ENCODE measurements around the gene DYNLT4. TPM values are rescaled to one million over a fixed set of nuclear protein-coding genes. Genes with fewer than 3 reads are reported as not detected.
"Not testable (repeated sequence)": the region's sequence is repeated elsewhere in the genome, so short reads cannot be mapped to it uniquely, and the experiment has no call there.

DYNLT4 gene
- total and polyA plus RNA-seq, 2 donors: 0.09 TPM

- H3K27ac ChIP-seq (ENCODE audit: low read depth in 1 of 2, low read length in 1 of 2): no peak overlapping the region
- 90% methylated on average over 13 of the region's 13 CpGs for WGBS
- peaks cover 37 to 53% of the 10 kb centered on the region in 2 donors for H3K36me3 ChIP-seq (ENCODE audit: control insufficient read depth in 2 of 2, insufficient read depth in 2 of 2, low read length in 1 of 2)
Observed at GRCh38 chr1:44777969-44778635, 29.0 kb downstream of the DYNLT4 start.

GRCh38 chr1:44777547-44777946, 29.6 kb downstream of the DYNLT4 start:
- H3K9me3 ChIP-seq (ENCODE audit: control insufficient read depth in 2 of 2, insufficient read depth in 1 of 2, low read length in 1 of 2): no peaks in the 10 kb centered on the region
- H3K27me3 ChIP-seq (ENCODE audit: control insufficient read depth in 2 of 2, insufficient read depth in 1 of 2, low read length in 1 of 2): no peaks in the 10 kb centered on the region
- DNase-seq (ENCODE audit: low read depth in 6 of 9, low spot score in 9 of 9): no peak
- WGBS: 96% methylated on average over 14 of the region's 14 CpGs
- H3K4me3 ChIP-seq (ENCODE audit: low read length in 2 of 2): no peak overlapping the region
- no peak overlapping the region for H3K27ac ChIP-seq (ENCODE audit: low read depth in 1 of 2, low read length in 1 of 2)
- peaks cover 12 to 30% of the 10 kb centered on the region in 2 donors for H3K4me1 ChIP-seq (ENCODE audit: control insufficient read depth in 2 of 2, insufficient read depth in 2 of 2, low read length in 2 of 2)
- H3K36me3 ChIP-seq (ENCODE audit: control insufficient read depth in 2 of 2, insufficient read depth in 2 of 2, low read length in 1 of 2): peaks cover 37 to 53% of the 10 kb centered on the region in 2 donors

More at GRCh38 chr1:44777969-44778635, 29.0 kb downstream of the DYNLT4 start:
- Histone ChIP-seq H3K9me3 (ENCODE audit: control insufficient read depth in 2 of 2, insufficient read depth in 1 of 2, low read length in 1 of 2) (no peaks in the 10 kb centered on the region), H3K27me3 (ENCODE audit: control insufficient read depth in 2 of 2, insufficient read depth in 1 of 2, low read length in 1 of 2) (no peaks in the 10 kb centered on the region), H3K4me3 (ENCODE audit: low read length in 2 of 2) (no peak overlapping the region), H3K4me1 (ENCODE audit: control insufficient read depth in 2 of 2, insufficient read depth in 2 of 2, low read length in 2 of 2) (peaks cover 12 to 30% of the 10 kb centered on the region in 2 donors)
- no peak for DNase-seq (ENCODE audit: low read depth in 6 of 9, low spot score in 9 of 9)

GRCh38 chr1:44776730-44777068, 30.5 kb downstream of the DYNLT4 start:
- H3K36me3 ChIP-seq (ENCODE audit: control insufficient read depth in 2 of 2, insufficient read depth in 2 of 2, low read length in 1 of 2): peaks cover 37 to 48% of the 10 kb centered on the region in 2 donors
- H3K9me3 ChIP-seq (ENCODE audit: control insufficient read depth in 2 of 2, insufficient read depth in 1 of 2, low read length in 1 of 2): no peaks in the 10 kb centered on the region
- peaks cover 12 to 30% of the 10 kb centered on the region in 2 donors for H3K4me1 ChIP-seq (ENCODE audit: control insufficient read depth in 2 of 2, insufficient read depth in 2 of 2, low read length in 2 of 2)

GRCh38 chr1:44775930-44776729, 31.0 kb downstream of the DYNLT4 start:
- H3K36me3 ChIP-seq (ENCODE audit: control insufficient read depth in 2 of 2, insufficient read depth in 2 of 2, low read length in 1 of 2): peaks cover 33 to 44% of the 10 kb centered on the region in 2 donors
- no peaks in the 10 kb centered on the region for H3K27me3 ChIP-seq (ENCODE audit: control insufficient read depth in 2 of 2, insufficient read depth in 1 of 2, low read length in 1 of 2)
- H3K4me3 ChIP-seq (ENCODE audit: low read length in 2 of 2): peak overlapping the region; percentile 73 to 87
- peaks cover 12 to 30% of the 10 kb centered on the region in 2 donors for H3K4me1 ChIP-seq (ENCODE audit: control insufficient read depth in 2 of 2, insufficient read depth in 2 of 2, low read length in 2 of 2)
- DNase-seq (ENCODE audit: low read depth in 6 of 9, low spot score in 9 of 9): no peak
- H3K9me3 ChIP-seq (ENCODE audit: control insufficient read depth in 2 of 2, insufficient read depth in 1 of 2, low read length in 1 of 2): no peaks in the 10 kb centered on the region
- WGBS: 10% methylated on average over 36 of the region's 36 CpGs
- peak overlapping the region; percentile 91 to 96 for H3K27ac ChIP-seq (ENCODE audit: low read depth in 1 of 2, low read length in 1 of 2)

More at GRCh38 chr1:44776730-44777068, 30.5 kb downstream of the DYNLT4 start:
- no peak for DNase-seq (ENCODE audit: low read depth in 6 of 9, low spot score in 9 of 9)
- 78% methylated on average over 12 of the region's 12 CpGs for WGBS
- peak overlapping the region; percentile 73 to 87 for H3K4me3 ChIP-seq (ENCODE audit: low read length in 2 of 2)
- no peaks in the 10 kb centered on the region for H3K27me3 ChIP-seq (ENCODE audit: control insufficient read depth in 2 of 2, insufficient read depth in 1 of 2, low read length in 1 of 2)
- H3K27ac ChIP-seq (ENCODE audit: low read depth in 1 of 2, low read length in 1 of 2): peak overlapping the region; percentile 64 to 91

GRCh38 chr1:44775078-44775929, 31.8 kb downstream of the DYNLT4 start, which contains the start of gene RPS8:
Gene RPS8 (plus strand): TSS chr1:44775540. CDS start chr1:44775597, 57 bp downstream.
- peak within 1 kb of the TSS; percentile 91 to 96 for H3K27ac ChIP-seq (ENCODE audit: low read depth in 1 of 2, low read length in 1 of 2)
- peaks cover 12 to 30% of the 10 kb centered on the region in 2 donors for H3K4me1 ChIP-seq (ENCODE audit: control insufficient read depth in 2 of 2, insufficient read depth in 2 of 2, low read length in 2 of 2)
- under 1% methylated on average over 65 of the region's 65 CpGs for WGBS
- no peaks in the 10 kb centered on the region for H3K9me3 ChIP-seq (ENCODE audit: control insufficient read depth in 2 of 2, insufficient read depth in 1 of 2, low read length in 1 of 2)
- peak; percentile 82 to 97 (median 89) for DNase-seq (ENCODE audit: low read depth in 6 of 9, low spot score in 9 of 9)
- no peaks in the 10 kb centered on the region for H3K27me3 ChIP-seq (ENCODE audit: control insufficient read depth in 2 of 2, insufficient read depth in 1 of 2, low read length in 1 of 2)
- peak within 1 kb of the TSS; percentile 73 to 87 for H3K4me3 ChIP-seq (ENCODE audit: low read length in 2 of 2)
- H3K36me3 ChIP-seq (ENCODE audit: control insufficient read depth in 2 of 2, insufficient read depth in 2 of 2, low read length in 1 of 2): peaks cover 26 to 37% of the 10 kb centered on the region in 2 donors

- H3K27ac ChIP-seq (ENCODE audit: low read depth in 1 of 2, low read length in 1 of 2); H3K4me1 ChIP-seq (ENCODE audit: control insufficient read depth in 2 of 2, insufficient read depth in 2 of 2, low read length in 2 of 2); H3K4me3 ChIP-seq (ENCODE audit: low read length in 2 of 2); DNase-seq (ENCODE audit: low read depth in 6 of 9, low spot score in 9 of 9); H3K9me3 ChIP-seq (ENCODE audit: control insufficient read depth in 2 of 2, insufficient read depth in 1 of 2, low read length in 1 of 2); H3K27me3 ChIP-seq (ENCODE audit: control insufficient read depth in 2 of 2, insufficient read depth in 1 of 2, low read length in 1 of 2): not testable (repeated sequence)
- WGBS: 99% methylated on average over 6 of the region's 6 CpGs
- H3K36me3 ChIP-seq (ENCODE audit: control insufficient read depth in 2 of 2, insufficient read depth in 2 of 2, low read length in 1 of 2): peaks cover 50 to 55% of the 10 kb centered on the region in 2 donors
Observed at GRCh38 chr1:44766421-44766820, 40.7 kb downstream of the DYNLT4 start.

- Histone ChIP-seq H3K9me3 (ENCODE audit: control insufficient read depth in 2 of 2, insufficient read depth in 1 of 2, low read length in 1 of 2) (no peaks in the 10 kb centered on the region), H3K36me3 (ENCODE audit: control insufficient read depth in 2 of 2, insufficient read depth in 2 of 2, low read length in 1 of 2) (peaks cover 77 to 89% of the 10 kb centered on the region in 2 donors), H3K4me1 (ENCODE audit: control insufficient read depth in 2 of 2, insufficient read depth in 2 of 2, low read length in 2 of 2) (no peaks in the 10 kb centered on the region), H3K4me3 (ENCODE audit: low read length in 2 of 2) (no peak overlapping the region), H3K27ac (ENCODE audit: low read depth in 1 of 2, low read length in 1 of 2) (no peak overlapping the region), H3K27me3 (ENCODE audit: control insufficient read depth in 2 of 2, insufficient read depth in 1 of 2, low read length in 1 of 2) (no peaks in the 10 kb centered on the region)
- DNase-seq (ENCODE audit: low read depth in 6 of 9, low spot score in 9 of 9): no peak
- 98% methylated on average over 3 of the region's 3 CpGs for WGBS
Observed at GRCh38 chr1:44760876-44761275, 46.3 kb downstream of the DYNLT4 start.

- H3K4me3 ChIP-seq (ENCODE audit: low read length in 2 of 2): no peak overlapping the region
- H3K9me3 ChIP-seq (ENCODE audit: control insufficient read depth in 2 of 2, insufficient read depth in 1 of 2, low read length in 1 of 2): no peaks in the 10 kb centered on the region
- WGBS: 94% methylated on average over 11 of the region's 11 CpGs
- H3K27me3 ChIP-seq (ENCODE audit: control insufficient read depth in 2 of 2, insufficient read depth in 1 of 2, low read length in 1 of 2): no peaks in the 10 kb centered on the region
- no peak for DNase-seq (ENCODE audit: low read depth in 6 of 9, low spot score in 9 of 9)
- H3K27ac ChIP-seq (ENCODE audit: low read depth in 1 of 2, low read length in 1 of 2): no peak overlapping the region
- no peaks in the 10 kb centered on the region for H3K4me1 ChIP-seq (ENCODE audit: control insufficient read depth in 2 of 2, insufficient read depth in 2 of 2, low read length in 2 of 2)
- H3K36me3 ChIP-seq (ENCODE audit: control insufficient read depth in 2 of 2, insufficient read depth in 2 of 2, low read length in 1 of 2): peaks cover 87 to 95% of the 10 kb centered on the region in 2 donors
Observed at GRCh38 chr1:44759077-44759476, 48.1 kb downstream of the DYNLT4 start.
